Glomerular visceral epithelial cell (primary cell): Measurements from ENCODE around the gene DEFB131A.
"Not testable (repeated sequence)": the region's sequence is repeated elsewhere in the genome, so short reads cannot be mapped to it uniquely, and the experiment has no call there.

Source experiments
- DNase-seq: peaks from one replicate; pipeline ENCODE4 v3.0.0-alpha.2; 2016; ENCODE audit errors: extremely low spot score

Gene DEFB131A, protein sequence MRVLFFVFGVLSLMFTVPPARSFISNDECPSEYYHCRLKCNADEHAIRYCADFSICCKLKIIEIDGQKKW

GRCh38 chr4:9444114-9444513 lies at the start of gene DEFB131A:
Gene DEFB131A, plus strand, starts transcription at chr4:9444414. Its CDS starts 120 bp downstream, at chr4:9444534.
- DNase-seq: not testable (repeated sequence)

DNA sequence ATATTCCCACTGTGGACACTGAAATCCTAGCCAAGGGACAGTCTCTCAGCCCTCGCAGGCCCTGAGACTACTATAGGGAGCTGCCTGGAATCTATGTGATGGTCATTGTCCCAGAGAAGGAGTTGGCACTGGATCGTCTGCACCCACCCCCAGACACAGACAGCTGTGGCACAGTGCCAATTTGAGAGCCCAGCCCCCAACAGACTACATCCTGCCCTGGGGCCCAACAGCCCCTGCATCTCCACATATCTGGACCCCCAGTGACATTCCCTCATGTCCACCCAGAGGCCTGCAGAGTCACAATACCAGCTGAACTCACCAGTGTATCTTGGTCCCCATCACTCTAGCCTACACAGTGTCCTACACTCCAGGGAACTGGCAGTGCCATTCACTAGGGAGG lies 38.4 kb upstream of the DEFB131A start:
- DNase-seq: not testable (repeated sequence)

DNA sequence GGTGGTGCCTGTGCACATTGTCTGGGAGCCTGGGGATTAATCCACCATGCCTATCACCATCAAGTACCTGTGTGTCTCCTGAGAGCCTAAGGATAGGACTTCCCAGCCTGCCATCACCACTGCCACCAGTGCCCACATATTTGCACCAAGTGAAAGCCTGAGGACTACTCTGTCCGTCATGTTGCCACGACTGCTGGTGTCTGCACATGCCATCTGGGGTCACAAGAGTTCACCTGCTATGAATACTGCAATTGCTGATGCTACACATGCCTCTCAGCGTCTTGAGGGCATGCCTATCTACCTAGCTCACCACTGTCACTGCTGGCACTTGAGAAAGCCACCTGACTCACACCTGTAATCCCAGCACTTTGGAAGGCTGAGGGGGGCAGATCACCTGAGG lies 37.7 kb upstream of the DEFB131A start:
- DNase-seq: not testable (repeated sequence)

- DNase-seq: no peak
These were observed 34.4 kb upstream of the DEFB131A start for GRCh38 chr4:9409793-9410192.

DNA sequence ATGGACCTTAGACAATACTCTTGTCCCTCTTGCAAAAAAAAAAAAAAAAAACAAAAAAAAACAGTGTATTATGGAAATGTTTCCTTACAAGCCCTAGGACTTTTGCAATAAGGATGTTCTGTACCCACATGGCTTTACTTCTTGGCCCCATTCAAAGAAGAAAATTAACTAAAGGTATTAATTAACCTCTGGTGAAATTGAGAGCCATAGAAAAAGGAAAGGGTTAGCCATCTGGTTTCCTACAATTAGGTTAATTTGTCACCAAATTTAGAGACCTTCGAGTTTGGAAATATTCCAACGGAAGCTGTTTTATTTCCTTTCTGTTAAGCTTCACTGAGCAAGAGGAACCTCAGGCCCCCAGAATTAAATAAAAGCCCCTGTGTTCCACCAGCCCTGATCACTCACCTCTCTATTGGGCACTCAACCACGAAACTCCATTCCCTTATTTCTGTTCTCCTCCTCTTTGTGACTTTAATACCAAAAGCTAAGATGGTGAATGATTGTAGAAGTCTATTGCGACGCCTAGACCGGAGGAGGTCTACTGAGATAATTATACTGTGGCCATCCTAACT lies 22.2 kb upstream of the DEFB131A start:
- DNase-seq: peak; percentile 1

DNA sequence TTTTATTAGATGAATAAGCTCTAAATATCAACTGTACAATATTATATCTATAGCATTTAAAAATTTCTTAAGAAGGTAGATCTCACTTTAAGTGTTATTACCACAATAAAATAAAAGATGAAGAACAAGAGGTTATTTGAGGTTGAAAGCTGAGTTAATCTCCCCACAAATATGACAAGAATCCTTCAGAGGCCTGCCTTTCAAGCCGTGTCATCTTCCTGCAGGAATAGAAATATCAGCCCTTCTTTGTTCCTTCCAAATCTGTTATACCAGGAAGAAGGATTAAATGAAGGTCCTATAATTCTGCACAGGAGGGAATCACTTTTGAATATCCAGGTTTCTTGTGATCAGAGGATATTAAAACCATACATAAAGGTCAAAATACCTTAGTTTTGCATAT lies 18.3 kb upstream of the DEFB131A start:
- peak; percentile 50 for DNase-seq

- DNase-seq: not testable (repeated sequence)
These were observed 14.2 kb upstream of the DEFB131A start for GRCh38 chr4:9430061-9430460.

DNA sequence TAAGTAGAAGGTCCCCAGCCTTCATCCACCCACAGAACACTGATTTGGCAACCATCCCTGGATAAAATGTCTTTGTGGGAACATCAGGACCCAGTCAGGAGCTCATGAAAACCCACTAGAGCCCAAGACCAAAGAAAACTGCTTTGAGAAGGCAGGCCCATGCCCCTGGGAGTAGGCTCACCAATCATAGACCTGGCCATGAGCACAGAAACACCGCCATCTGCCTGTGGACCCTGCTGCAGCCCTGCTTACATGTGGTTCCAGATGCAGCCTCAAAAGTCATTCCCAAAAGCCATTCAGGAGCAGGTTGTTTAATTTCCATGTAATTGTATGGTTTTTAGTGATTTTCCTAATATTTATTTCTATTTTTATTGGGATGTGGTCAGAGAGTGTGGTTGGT lies 10.9 kb upstream of the DEFB131A start:
- not testable (repeated sequence) for DNase-seq

DNA sequence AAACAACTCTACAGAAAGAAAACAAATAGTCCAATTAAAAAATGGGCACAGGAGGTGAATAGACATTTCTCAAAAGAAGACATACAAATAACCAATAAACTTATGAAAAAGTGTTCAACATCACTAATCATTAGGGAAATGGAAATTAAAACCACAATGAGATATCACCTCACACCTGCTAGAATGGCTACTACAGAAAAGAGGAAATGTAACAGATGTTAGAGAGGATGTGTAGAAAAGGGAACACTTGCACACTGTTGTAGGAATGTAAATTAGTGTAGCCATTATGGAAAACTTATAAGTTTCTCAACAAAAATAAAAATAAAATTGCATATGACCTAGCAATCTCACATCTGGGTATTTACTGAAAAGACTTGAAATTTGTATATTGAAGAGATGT lies 7.5 kb upstream of the DEFB131A start:
- DNase-seq: not testable (repeated sequence)

DNA sequence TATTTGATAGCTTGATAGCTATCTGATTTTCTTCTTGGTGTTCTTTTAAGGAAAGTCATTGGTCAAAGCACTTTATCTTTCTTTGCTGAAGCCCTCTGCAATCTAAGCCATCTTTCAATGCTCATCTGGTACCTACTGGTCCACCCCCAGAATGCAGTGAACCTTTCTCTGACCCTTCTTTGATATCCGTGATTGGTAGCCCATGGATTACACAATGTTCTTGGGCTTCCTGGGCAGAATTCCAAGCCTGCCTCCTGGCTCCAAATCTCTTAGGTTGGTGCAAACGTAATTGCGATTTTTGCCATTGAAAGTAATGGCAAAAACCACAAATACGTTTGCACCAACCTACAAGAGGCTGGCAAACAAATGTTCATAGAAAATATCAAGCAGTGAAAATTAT lies 1.9 kb upstream of the DEFB131A start:
- not testable (repeated sequence) for DNase-seq

DNA sequence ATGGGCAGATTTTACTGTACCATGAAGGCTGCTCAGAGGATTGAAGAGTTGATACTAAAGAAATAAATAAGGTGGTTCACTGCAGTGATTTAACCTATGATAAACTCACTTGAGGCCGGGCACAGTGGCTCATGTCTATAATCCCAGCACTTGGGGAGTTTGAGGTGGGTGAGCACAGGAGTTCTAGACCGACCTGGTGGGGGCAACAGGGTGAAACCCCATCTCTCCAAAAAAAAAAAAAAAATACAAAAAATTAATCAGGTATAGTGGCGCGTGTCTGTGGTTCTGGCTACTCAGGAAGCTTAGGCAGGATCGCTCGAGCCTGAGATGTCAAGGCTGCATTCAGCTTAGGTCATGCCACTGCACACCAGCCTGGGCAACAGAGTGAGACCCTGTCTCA lies 467 bp downstream of the DEFB131A start:
- not testable (repeated sequence) for DNase-seq

DNA sequence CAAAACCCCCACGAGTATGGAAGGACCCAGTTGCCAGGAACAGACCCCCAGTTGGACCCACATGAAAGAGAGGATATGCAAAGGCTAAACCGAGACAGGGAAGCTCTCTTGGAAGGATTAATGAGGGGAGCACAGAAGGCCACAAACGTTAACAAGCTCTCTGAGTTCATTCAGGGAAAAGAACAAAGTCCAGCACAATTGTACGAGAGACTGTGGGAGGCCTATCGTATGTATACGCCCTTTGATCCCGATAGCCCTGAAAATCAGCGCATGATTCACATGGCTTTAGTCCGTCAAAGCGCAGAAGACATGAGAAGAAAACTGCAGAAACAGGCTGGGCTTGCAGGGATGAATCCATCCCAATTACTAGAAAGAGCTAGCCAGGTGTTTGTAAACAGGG lies 8.0 kb downstream of the DEFB131A start:
- not testable (repeated sequence) for DNase-seq

DNA sequence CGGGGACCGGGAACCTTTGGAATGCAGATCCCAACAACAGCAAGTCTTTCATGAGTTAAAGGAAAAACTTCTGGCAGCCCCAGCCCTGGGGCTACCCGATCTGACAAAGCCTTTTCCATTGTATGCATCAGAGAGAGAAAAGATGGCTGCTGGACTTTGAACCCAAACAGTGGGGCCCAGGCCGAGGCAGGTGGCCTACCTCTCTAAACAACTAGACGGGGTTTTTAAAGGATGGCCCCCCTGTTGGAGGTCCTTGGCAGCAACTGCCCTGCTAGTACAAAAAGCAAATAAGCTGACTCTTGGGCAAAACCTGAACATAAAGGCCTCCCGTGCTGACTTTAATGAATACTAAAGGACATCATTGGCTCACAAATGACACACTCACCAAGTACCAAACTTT lies 10.1 kb downstream of the DEFB131A start:
- DNase-seq: not testable (repeated sequence)

GRCh38 chr4:9455046-9455445 lies 10.8 kb downstream of the DEFB131A start:
- DNase-seq: not testable (repeated sequence)

GRCh38 chr4:9479466-9479865 lies 35.3 kb downstream of the DEFB131A start:
- DNase-seq: not testable (repeated sequence)

GRCh38 chr4:9480066-9480465 lies 35.9 kb downstream of the DEFB131A start:
- DNase-seq: not testable (repeated sequence)

DNA sequence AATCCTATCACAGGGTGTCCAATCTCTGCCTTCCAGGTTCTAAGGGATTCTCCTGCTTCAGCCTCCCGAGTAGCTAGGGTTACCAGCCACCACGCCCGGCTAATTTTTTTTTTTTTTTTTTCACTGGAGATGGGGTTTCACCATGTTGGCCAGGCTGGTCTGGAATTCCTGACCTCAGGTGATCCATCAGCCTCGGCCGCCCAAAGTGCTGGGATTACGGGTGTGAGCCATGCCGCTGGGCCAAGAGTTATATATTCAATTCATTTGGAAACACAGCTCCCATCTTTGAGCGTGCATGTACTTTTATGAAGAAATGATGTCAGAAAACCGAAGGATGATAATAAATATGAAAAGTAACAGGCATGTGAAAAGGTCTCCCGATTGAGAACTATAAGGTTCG lies 38.7 kb downstream of the DEFB131A start:
- DNase-seq: not testable (repeated sequence)

GRCh38 chr4:9483682-9484081 lies 39.5 kb downstream of the DEFB131A start:
- not testable (repeated sequence) for DNase-seq

DNA sequence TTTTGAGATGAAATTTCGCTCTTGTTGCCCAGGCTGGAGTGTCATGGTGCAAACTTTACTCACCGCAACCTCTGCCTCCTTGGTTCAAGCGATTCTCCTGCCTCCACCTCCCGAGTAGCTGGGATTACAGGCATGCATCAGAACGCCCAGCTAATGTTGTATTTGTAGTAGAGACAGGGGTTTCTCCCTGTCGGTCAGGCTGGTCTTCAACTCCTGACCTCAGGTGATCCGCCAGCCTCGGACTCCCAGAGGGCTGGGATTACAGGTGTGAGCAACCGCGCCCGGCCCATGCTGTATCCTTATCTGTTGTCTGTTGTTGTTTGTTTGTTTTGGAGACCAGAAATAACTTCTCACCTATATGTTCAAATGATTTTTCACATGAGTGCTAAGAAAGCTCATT lies 42.7 kb downstream of the DEFB131A start:
- DNase-seq: not testable (repeated sequence)

DNA sequence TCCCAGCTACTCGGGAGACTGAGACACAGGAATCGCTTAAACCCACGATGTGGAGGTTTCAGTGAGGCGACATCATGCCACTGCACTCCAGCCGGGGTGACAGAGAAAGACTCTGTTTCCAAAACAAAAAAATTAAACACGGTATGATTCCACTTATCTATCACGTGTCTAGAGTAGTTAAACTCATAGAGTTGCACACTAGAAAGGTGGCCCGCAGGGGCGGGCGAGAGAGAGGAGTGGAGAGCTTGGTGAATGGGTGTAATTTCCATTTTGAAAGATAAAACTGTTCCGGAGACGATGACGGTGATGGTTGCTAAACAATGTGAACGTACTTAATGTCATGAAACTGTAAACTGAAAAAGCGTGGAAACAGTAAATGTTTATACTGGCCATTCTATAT lies 44.6 kb downstream of the DEFB131A start:
- not testable (repeated sequence) for DNase-seq

GRCh38 chr4:9490496-9490895 lies 46.3 kb downstream of the DEFB131A start:
- DNase-seq: not testable (repeated sequence)

- DNase-seq: not testable (repeated sequence)
These were observed 46.8 kb downstream of the DEFB131A start for GRCh38 chr4:9490986-9491385.

GRCh38 chr4:9493589-9493988 lies 49.4 kb downstream of the DEFB131A start:
- not testable (repeated sequence) for DNase-seq
